Aorta (tissue), 5 donors: ENCODE data around the gene FTCDNL1. TPM values are rescaled to one million over a fixed set of nuclear protein-coding genes. Genes with fewer than 3 reads are reported as not detected.
A peak's percentile ranks its signal among the peaks of the same experiment; 100 is the strongest.

Source experiments
- ATAC-seq: fragments of 200-7000 bp; cut with Tn5 transposase; one replicate; pipeline ENCODE4 v1.9.1; 2022; ENCODE audit warnings: moderate library complexity; ENCODE audit not compliant: low FRiP score
- DNase-seq, 2 donors: peaks; one replicate each; pipeline ENCODE4 v3.0.0-alpha.2; 2020
- H3K27ac ChIP-seq, 2 donors: one replicate each; pipeline ENCODE4 v1.5.1; 2013; ENCODE audit warnings: low read length in 2 of 2, mild to moderate bottlenecking in 2 of 2, moderate library complexity in 2 of 2, control low read depth in 1 of 2, inconsistent platforms in 1 of 2, low read depth in 1 of 2
- H3K27me3 ChIP-seq, 2 donors: one replicate each; pipeline ENCODE4 v1.6.1; 2013; ENCODE audit warnings: control low read depth in 1 of 2, low read length in 1 of 2, mild to moderate bottlenecking in 1 of 2, moderate library complexity in 1 of 2; ENCODE audit not compliant: insufficient read depth in 2 of 2, control insufficient read depth in 1 of 2
- H3K36me3 ChIP-seq, 2 donors: one replicate each; pipeline ENCODE4 v1.6.1; 2013; ENCODE audit warnings: control low read depth in 1 of 2, low read length in 1 of 2, mild to moderate bottlenecking in 1 of 2; ENCODE audit not compliant: insufficient read depth in 2 of 2, control insufficient read depth in 1 of 2
- H3K4me1 ChIP-seq, 2 donors: one replicate each; pipeline ENCODE4 v1.6.1; 2013; ENCODE audit warnings: low read length in 2 of 2, control low read depth in 1 of 2, mild to moderate bottlenecking in 1 of 2, moderate library complexity in 1 of 2; ENCODE audit not compliant: insufficient read depth in 2 of 2, control insufficient read depth in 1 of 2
- H3K4me3 ChIP-seq, 2 donors: one replicate each; pipeline ENCODE4 v1.5.1; 2013; ENCODE audit warnings: low read length in 2 of 2, control low read depth in 1 of 2, mild to moderate bottlenecking in 1 of 2
- H3K9me3 ChIP-seq: one replicate; pipeline ENCODE4 v1.6.1; 2013; ENCODE audit warnings: mild to moderate bottlenecking, low read length; ENCODE audit not compliant: control insufficient read depth
- WGBS, 2 donors: extraction: QIAGEN DNeasy Blood & Tissue Kit; methylation state at CpG; one replicate each; pipeline ENCODE4 v1.1.7; 2013; 5-methylcytosine and 5-hydroxymethylcytosine counted together
- intact Hi-C, 2 donors: fragments of 100-400 bp; cut with DNase I; formaldehyde crosslinking; loops; one replicate each; pipeline versions ENCODE4 v1.14.2 to v1.15.0; 2022
- long read RNA-seq, 2 donors: library from polyadenylated mRNA; unstranded; transcript quantifications; one replicate each; pipeline ENCODE4 v2.0.0, GENCODE V29; 2020 to 2021
- polyA plus RNA-seq, 2 donors: library from polyadenylated mRNA; stranded (reverse); fragments of 200-250 nt; gene quantifications; one replicate each; pipeline ENCODE4 v1.2.3, GENCODE V29; 2013
- total RNA-seq, 2 donors: library from RNA; stranded (reverse); fragmentation: NEBNext Ultra II Directional; extraction: Animal tissue kit (Norgen Biotek cat#: 25700); gene quantifications; one replicate each; pipeline ENCODE4 v1.2.1, GENCODE V29; 2021
- donor health status: healthy with polysubstance abuse.
- donor health status: Bipolar disorder and iron deficiency.
- donor health status: DM: no; HTN: no; CAD: no.
- donor health status: DM: no; HTN: no; CAD: no.
- donor health status: DM: yes; HTN: yes; CAD: no.

The FTCDNL1 gene
- total RNA-seq = 1 to 10 TPM; 1.4 to 1.7 TPM
- not detected for polyA plus RNA-seq
- long read RNA-seq, donor 1, partial matches to known transcripts = 1 of 4 reads
- long read RNA-seq, donor 1, other reads (novel, unspliced or antisense) = 3 of 4 reads
- long read RNA-seq, donor 2, partial matches to known transcripts = 0 of 1 reads
- long read RNA-seq, donor 2, other reads (novel, unspliced or antisense) = 1 of 1 reads

- Histone ChIP-seq H3K4me3 (peak within 1 kb of the TSS; percentile 3 to 48), H3K27ac (no peak within 1 kb of the TSS), H3K36me3 (no peaks in the 10 kb centered on the region), H3K27me3 (no peaks in the 10 kb centered on the region), H3K4me1 (no peaks in the 10 kb centered on the region), H3K9me3 (peaks cover 1% of the 10 kb centered on the region)
- 1% methylated on average over 61 to 80 of the region's 80 CpGs for WGBS, 2 donors
- peak; percentile 84 for ATAC-seq
- peak; percentile 81 to 84 for DNase-seq
- intact Hi-C loops = no loop called here
These were observed at the start of gene FTCDNL1 for GRCh38 chr2:199850718-199851500. Gene FTCDNL1 (minus strand): TSS chr2:199851192. CDS start chr2:199848962, 2,230 bp downstream.

GRCh38 chr2:199896617-199897016 lies 45.6 kb upstream of the FTCDNL1 start:
- Histone ChIP-seq H3K27ac (no peak overlapping the region), H3K4me3 (no peak overlapping the region), H3K27me3 (no peaks in the 10 kb centered on the region), H3K9me3 (no peaks in the 10 kb centered on the region), H3K4me1 (no peaks in the 10 kb centered on the region), H3K36me3 (no peaks in the 10 kb centered on the region)
- DNase-seq = no peak
- no peak for ATAC-seq
- WGBS, 2 donors = 88 to 90% methylated on average over 2 of the region's 2 CpGs
- intact Hi-C loops = no loop called here

- Histone ChIP-seq H3K27me3 (no peaks in the 10 kb centered on the region), H3K4me3 (no peak overlapping the region), H3K9me3 (no peaks in the 10 kb centered on the region), H3K4me1 (no peaks in the 10 kb centered on the region), H3K27ac (no peak overlapping the region), H3K36me3 (no peaks in the 10 kb centered on the region)
- DNase-seq (no peak), ATAC-seq (no peak)
- intact Hi-C loops = no loop called here
- 60 to 73% methylated on average over 3 of the region's 3 CpGs for WGBS, 2 donors
These were observed 44.4 kb upstream of the FTCDNL1 start for GRCh38 chr2:199895406-199895805.

GRCh38 chr2:199883474-199884212 lies 32.7 kb upstream of the FTCDNL1 start:
- no peak for DNase-seq
- Histone ChIP-seq H3K36me3 (no peaks in the 10 kb centered on the region), H3K4me1 (no peaks in the 10 kb centered on the region), H3K27me3 (no peaks in the 10 kb centered on the region), H3K9me3 (no peaks in the 10 kb centered on the region), H3K27ac (no peak overlapping the region), H3K4me3 (no peak overlapping the region)
- WGBS, 2 donors = 87 to 89% methylated on average over 6 of the region's 6 CpGs
- ATAC-seq = no peak
- intact Hi-C loops = no loop called here

GRCh38 chr2:199882667-199883066 lies 31.7 kb upstream of the FTCDNL1 start:
- Histone ChIP-seq H3K27ac (no peak overlapping the region), H3K4me3 (no peak overlapping the region), H3K27me3 (no peaks in the 10 kb centered on the region), H3K4me1 (no peaks in the 10 kb centered on the region), H3K9me3 (no peaks in the 10 kb centered on the region), H3K36me3 (no peaks in the 10 kb centered on the region)
- intact Hi-C loops = no loop called here
- ATAC-seq = no peak
- DNase-seq = no peak

GRCh38 chr2:199875400-199875799 lies 24.4 kb upstream of the FTCDNL1 start:
- DNase-seq = no peak
- intact Hi-C loops = no loop called here
- H3K27ac ChIP-seq = no peak overlapping the region
- H3K4me1 ChIP-seq = no peaks in the 10 kb centered on the region
- ATAC-seq = no peak
- H3K27me3 ChIP-seq = no peaks in the 10 kb centered on the region
- H3K36me3 ChIP-seq = no peaks in the 10 kb centered on the region
- no peaks in the 10 kb centered on the region for H3K9me3 ChIP-seq
- 16 to 18% methylated on average over 1 of the region's 1 CpG for WGBS, 2 donors
- no peak overlapping the region for H3K4me3 ChIP-seq

GRCh38 chr2:199874209-199874608 lies 23.2 kb upstream of the FTCDNL1 start:
- H3K4me1 ChIP-seq = no peaks in the 10 kb centered on the region
- WGBS, 2 donors = 95 to 100% methylated on average over 1 of the region's 1 CpG

GRCh38 chr2:199870581-199870980 lies 19.6 kb upstream of the FTCDNL1 start:
- WGBS, 2 donors = 10 to 16% methylated on average over 1 of the region's 1 CpG
- ATAC-seq (no peak), DNase-seq (no peak)
- Histone ChIP-seq H3K4me1 (no peaks in the 10 kb centered on the region), H3K27me3 (no peaks in the 10 kb centered on the region), H3K36me3 (no peaks in the 10 kb centered on the region), H3K9me3 (no peaks in the 10 kb centered on the region), H3K4me3 (no peak overlapping the region), H3K27ac (no peak overlapping the region)
- intact Hi-C loops = no loop called here

More at GRCh38 chr2:199874209-199874608, 23.2 kb upstream of the FTCDNL1 start:
- ATAC-seq (no peak), DNase-seq (no peak)
- H3K27ac ChIP-seq = no peak overlapping the region
- no peaks in the 10 kb centered on the region for H3K9me3 ChIP-seq
- no peaks in the 10 kb centered on the region for H3K36me3 ChIP-seq
- H3K27me3 ChIP-seq = no peaks in the 10 kb centered on the region
- intact Hi-C loops = no loop called here
- H3K4me3 ChIP-seq = no peak overlapping the region
